HG03064 (cell line): ENCODE measurements around the gene SETD1B.
"Not testable (repeated sequence)": the region's sequence is repeated elsewhere in the genome, so short reads cannot be mapped to it uniquely, and the experiment has no call there.

Experiments used
- ATAC-seq: cut with Tn5 transposase; IDR thresholded peaks from one replicate; pipeline ENCODE4 v1.9.1; 2021; ENCODE audit warnings: low read depth; ENCODE audit not compliant: unreplicated experiment

The SETD1B gene

GRCh38 chr12:121803861-121804416 is at the start of gene SETD1B:
TSS of gene SETD1B (plus strand) at chr12:121804009. CDS start at chr12:121804738, 729 bp downstream.
- ATAC-seq: no peak

GRCh38 chr12:121754836-121755235 is 49.0 kb upstream of the SETD1B start:
- no peak for ATAC-seq

GRCh38 chr12:121755591-121755990 is 48.2 kb upstream of the SETD1B start:
- no peak for ATAC-seq

DNA sequence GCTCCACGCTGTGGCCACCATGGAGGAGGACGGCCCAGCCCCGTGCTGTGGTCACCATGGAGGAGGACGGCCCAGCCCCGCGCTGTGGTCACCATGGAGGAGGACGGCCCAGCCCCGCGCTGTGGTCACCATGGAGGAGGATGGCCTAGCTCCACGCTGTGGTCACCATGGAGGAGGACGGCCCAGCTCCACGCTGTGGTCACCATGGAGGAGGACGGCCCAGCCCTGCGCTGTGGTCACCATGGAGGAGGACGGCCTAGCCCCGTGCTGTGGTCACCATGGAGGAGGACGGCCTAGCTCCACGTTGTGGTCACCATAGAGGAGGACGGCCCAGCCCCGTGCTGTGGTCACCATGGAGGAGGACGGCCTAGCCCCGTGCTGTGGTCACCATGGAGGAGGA is 45.3 kb upstream of the SETD1B start:
- ATAC-seq: not testable (repeated sequence)

DNA sequence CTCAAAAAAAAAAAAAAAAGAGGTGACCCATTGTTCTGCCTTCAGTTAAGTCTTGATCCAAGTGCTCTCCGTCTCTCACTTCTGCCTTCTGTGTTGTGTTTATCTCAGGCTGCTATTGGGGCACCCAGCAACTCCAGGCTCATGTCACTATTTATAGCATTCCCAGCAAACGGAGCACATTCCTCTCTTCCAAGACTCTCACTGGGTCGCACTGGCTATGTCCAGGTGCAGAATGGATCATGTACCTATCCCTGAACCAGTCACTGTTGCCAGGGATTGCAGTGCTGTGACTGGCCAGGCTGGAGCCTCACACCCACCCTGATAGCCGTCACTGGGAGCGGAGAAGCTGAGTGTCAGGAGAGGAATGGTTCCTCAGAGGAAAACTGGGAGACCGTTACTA is 41.5 kb upstream of the SETD1B start:
- no peak for ATAC-seq

GRCh38 chr12:121764808-121765207 is 39.0 kb upstream of the SETD1B start:
- ATAC-seq: no peak

DNA sequence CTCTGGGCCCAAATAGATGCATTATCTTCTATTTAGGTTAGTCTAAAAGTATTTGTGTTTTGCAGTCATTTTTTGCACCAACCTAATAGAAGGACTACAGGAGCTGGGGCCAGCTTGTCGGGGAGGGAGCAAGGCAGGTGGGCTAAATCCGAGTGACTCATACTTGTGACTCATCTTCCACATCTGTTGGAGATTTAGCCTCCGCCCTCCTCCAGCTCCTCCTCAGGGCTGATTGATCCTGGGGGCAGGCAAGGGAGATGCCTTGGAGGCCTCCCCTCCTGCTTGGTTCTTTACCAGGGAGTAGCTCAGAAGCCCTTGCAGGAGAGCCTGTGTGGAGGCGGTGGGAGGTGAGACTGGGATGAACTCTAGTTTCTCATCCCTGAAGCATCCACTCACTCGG is 38.2 kb upstream of the SETD1B start:
- ATAC-seq: no peak

GRCh38 chr12:121766290-121767039 is 37.3 kb upstream of the SETD1B start:
- ATAC-seq: no peak

- no peak for ATAC-seq
These were observed 36.2 kb upstream of the SETD1B start for GRCh38 chr12:121767525-121768016.

GRCh38 chr12:121769297-121769830 is 34.4 kb upstream of the SETD1B start:
- no peak for ATAC-seq

- no peak for ATAC-seq
These were observed 33.9 kb upstream of the SETD1B start for GRCh38 chr12:121769831-121770301.

- ATAC-seq: no peak
These were observed 33.4 kb upstream of the SETD1B start for GRCh38 chr12:121770388-121770787.

DNA sequence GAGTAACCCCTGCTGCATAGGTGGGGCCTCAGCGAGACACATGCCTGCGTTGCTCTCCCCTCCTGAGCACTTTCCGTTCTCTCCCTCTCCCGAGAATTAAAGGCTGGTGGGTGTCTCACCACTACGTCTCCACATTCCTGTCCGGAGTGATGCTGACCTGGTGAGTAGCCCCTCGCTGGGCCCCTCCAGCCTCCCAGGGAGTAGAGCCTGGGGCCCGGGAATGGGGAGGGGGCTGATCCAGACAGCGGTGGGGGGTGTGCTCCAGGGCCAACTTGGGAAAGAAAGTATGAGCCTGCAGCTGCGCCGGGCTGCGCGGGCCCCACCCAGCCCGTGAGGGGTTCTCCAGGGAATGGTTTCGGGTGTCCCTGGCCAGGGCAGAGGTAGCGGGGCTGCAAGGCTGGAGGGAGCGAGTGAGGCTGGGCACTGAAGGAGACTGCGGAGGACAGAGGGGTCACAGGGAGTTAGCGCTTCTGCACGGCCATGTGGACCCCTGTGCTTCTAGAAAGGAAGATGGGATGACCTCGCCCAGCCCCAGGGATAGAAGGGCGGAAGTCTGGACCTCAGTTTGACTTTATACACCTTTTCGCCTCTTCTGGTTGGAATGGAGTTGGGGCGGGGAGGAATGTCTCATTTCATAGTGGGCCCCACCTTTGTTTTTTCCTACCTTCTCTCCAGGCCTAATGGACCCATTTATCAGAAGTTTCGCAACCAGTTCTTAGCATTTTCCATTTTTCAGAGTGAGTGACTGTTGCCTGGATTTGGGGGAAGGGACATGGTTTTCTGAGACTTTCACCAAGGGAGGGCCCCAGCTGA is 32.8 kb upstream of the SETD1B start:
- no peak for ATAC-seq

DNA sequence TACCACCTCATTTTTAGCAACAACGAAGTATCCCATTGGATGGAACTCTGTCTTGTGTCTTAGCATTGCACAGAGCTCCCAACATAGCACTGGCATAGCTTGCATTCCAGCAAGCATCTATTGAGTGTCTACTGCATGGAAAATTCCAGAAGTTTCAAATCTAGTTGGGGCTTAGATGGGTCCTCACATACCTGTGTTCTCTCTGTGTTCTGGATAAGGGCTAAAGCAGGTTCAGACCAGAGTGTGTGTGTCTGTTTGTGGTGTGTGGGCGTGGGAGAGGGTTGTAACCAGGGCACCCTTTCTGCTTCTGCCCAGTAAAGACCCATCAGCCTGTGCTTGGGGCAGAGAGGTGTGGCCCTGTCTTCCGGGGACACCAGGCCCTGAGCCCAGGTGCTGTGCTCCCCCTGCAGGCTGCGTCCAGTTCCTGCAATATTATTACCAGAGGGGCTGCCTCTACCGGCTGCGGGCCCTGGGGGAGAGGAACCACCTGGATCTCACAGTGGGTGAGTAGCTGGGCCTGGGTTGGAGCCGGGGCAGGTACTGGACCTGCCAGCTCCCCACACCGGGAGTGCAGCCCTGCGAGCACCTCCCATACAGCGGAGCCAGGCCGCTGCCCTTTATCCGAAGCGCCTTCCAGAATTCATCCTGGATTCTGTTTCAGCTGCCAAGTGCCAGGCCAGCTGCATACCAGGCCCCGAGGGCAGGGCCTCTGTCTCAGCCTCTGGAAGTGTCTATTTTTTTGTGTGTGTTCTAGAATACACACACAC is 30.6 kb upstream of the SETD1B start:
- ATAC-seq: no peak

DNA sequence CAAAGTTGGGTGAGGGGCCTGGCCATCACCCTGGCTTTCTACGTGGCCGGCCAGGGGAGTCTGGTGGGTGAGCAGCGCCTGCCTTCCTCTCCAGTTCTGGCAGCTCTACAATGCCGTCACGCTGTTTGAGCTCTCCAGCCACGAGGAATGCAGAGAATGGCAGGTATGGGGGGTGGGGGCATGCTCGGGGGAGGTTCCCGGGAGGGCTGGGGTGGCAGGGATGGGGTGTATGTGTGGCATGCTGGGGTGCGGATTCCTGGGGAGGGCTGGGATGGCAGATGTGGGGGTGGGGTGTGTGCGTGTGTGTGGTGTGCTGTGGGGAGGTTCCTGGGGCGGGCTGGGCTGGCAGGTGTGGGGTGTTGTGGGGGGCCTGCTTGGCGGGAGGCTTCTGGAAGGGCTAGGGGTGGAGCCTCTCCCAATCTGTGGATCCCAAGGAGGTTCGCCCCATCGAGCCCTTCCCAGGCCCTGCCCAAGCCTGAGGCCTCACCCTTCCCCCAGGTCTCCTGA is 28.8 kb upstream of the SETD1B start:
- no peak for ATAC-seq

GRCh38 chr12:121775501-121775900 is 28.3 kb upstream of the SETD1B start:
- ATAC-seq: no peak

GRCh38 chr12:121776190-121777098 is 27.4 kb upstream of the SETD1B start:
- no peak for ATAC-seq

GRCh38 chr12:121778567-121779421 is 25.0 kb upstream of the SETD1B start:
- no peak for ATAC-seq
